ENCODE data around the gene PROB1. TPM values are rescaled to one million over a fixed set of nuclear protein-coding genes. Genes with fewer than 3 reads are reported as not detected.

PROB1 gene
- total RNA-seq, 1 donor from 2014 or later, result 1.9 TPM

- DNase-seq (no peak), ATAC-seq (no peak)
- Histone ChIP-seq H3K4me3 (no peak overlapping the region), H3K4me1 (peaks cover 4% of the 10 kb centered on the region), H3K9me3 (no peaks in the 10 kb centered on the region), H3K27me3 (peaks cover 6% of the 10 kb centered on the region), H3K27ac (no peak overlapping the region), H3K36me3 (no peaks in the 10 kb centered on the region)
- intact Hi-C loops (cut with DNase I), result no loop called here
- TF ChIP-seq CTCF (IDR thresholded peaks at IDR 0.05), result no peak
These were observed 4.7 kb upstream of the PROB1 start for GRCh38 chr5:139399501-139400121.

- no peak for DNase-seq
These were observed 3.0 kb upstream of the PROB1 start for GRCh38 chr5:139397921-139398320.

GRCh38 chr5:139396691-139397090, 1.8 kb upstream of the PROB1 start:
- Histone ChIP-seq H3K4me1 (peaks cover 18% of the 10 kb centered on the region), H3K4me3 (no peak overlapping the region), H3K27ac (no peak overlapping the region), H3K36me3 (no peaks in the 10 kb centered on the region), H3K9me3 (no peaks in the 10 kb centered on the region), H3K27me3 (peaks cover 19% of the 10 kb centered on the region)
- no peak for TF ChIP-seq CTCF (IDR thresholded peaks at IDR 0.05)
- no peak for ATAC-seq
- DNase-seq, result no peak
- intact Hi-C loops (cut with DNase I), result no loop called here

More at GRCh38 chr5:139397921-139398320, 3.0 kb upstream of the PROB1 start:
- Histone ChIP-seq H3K36me3 (no peaks in the 10 kb centered on the region), H3K9me3 (no peaks in the 10 kb centered on the region), H3K27me3 (peaks cover 19% of the 10 kb centered on the region), H3K4me1 (peaks cover 17% of the 10 kb centered on the region), H3K27ac (no peak overlapping the region), H3K4me3 (no peak overlapping the region)
- ATAC-seq, result no peak
- TF ChIP-seq CTCF (IDR thresholded peaks at IDR 0.05), result no peak
- intact Hi-C loops (cut with DNase I), result no loop called here

- intact Hi-C loops (cut with DNase I), result no loop called here
- H3K36me3 ChIP-seq, result no peaks in the 10 kb centered on the region
- peaks cover 19% of the 10 kb centered on the region for H3K27me3 ChIP-seq
- H3K27ac ChIP-seq, result no peak overlapping the region
- H3K4me3 ChIP-seq, result no peak overlapping the region
- H3K4me1 ChIP-seq, result peaks cover 18% of the 10 kb centered on the region
- H3K9me3 ChIP-seq, result no peaks in the 10 kb centered on the region
- DNase-seq (no peak), ATAC-seq (no peak)
- no peak for TF ChIP-seq CTCF (IDR thresholded peaks at IDR 0.05)
These were observed 1.1 kb upstream of the PROB1 start for GRCh38 chr5:139395844-139396640.

GRCh38 chr5:139394123-139394653, 716 bp downstream of the PROB1 start:
- H3K9me3 ChIP-seq, result no peaks in the 10 kb centered on the region
- intact Hi-C loops (cut with DNase I), result no loop called here
- H3K36me3 ChIP-seq, result no peaks in the 10 kb centered on the region
- no peak overlapping the region for H3K27ac ChIP-seq
- peaks cover 19% of the 10 kb centered on the region for H3K27me3 ChIP-seq
- H3K4me1 ChIP-seq, result peaks cover 18% of the 10 kb centered on the region
- peak; percentile 48 for TF ChIP-seq CTCF (IDR thresholded peaks at IDR 0.05)
- DNase-seq (peak; percentile 70), ATAC-seq (peak; percentile 18)
- H3K4me3 ChIP-seq, result peak overlapping the region; percentile 58
